Fibroblast of the aortic adventitia (primary cell): ENCODE data around the gene EXOC3. TPM values are rescaled to one million over a fixed set of nuclear protein-coding genes. Genes with fewer than 3 reads are reported as not detected.

ENCODE experiments used
- DNase-seq: peaks from one replicate; pipeline ENCODE4 v3.0.0-alpha.2; 2010; ENCODE audit warnings: low read depth
- H3K4me3 ChIP-seq: 2 replicates; pipeline ENCODE4 v1.5.1; 2011; ENCODE audit warnings: low read depth, mild to moderate bottlenecking, control low read depth, low read length, moderate library complexity
- total RNA-seq: library from RNA; depleted of rRNA; stranded (reverse); fragments of >200 nt; gene quantifications from 2 replicates; pipeline ENCODE4 v1.2.3, GENCODE V29; 2012; ENCODE audit warnings: low replicate concordance
- TF ChIP-seq, protein P1 (sequence below): IDR thresholded peaks from 2 replicates; pipeline ENCODE4 v1.5.1; 2011; ENCODE audit warnings: mild to moderate bottlenecking, low read length, control low read depth, inconsistent platforms; ENCODE audit not compliant: insufficient read depth

EXOC3 gene
- total RNA-seq, 1 donor, result 39.8 TPM

DNA sequence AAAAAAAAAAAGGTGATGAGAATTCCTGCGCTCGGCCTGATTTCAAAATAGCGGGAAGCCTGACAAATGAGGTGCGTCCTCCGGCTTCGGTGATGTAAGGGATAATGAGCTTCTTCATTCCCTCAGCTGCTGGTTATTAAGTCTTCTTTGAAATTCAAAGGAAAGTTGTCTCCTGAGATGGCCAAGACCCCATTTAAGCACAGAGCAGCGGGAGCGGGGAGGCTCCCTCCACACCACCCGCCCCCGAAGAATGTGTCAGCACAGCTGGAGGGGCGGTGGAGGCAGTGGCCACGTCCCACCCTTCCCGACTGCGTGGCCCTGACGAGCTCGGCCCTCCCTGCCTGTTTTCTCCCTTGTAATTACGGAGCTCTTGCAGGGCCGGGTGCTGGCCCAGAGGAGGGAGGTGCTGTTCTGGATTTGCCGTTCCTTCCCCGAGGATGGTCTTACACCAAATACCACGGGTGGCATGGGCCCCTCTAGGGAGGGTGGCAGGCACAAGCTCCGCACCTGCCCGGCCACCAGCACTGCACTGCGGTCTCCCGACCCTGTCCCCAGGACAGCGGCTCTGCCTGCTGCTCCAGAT is 50.2 kb downstream of the EXOC3 start:
- no peak overlapping the region for H3K4me3 ChIP-seq
- DNase-seq, result peak; percentile 4
- TF ChIP-seq, protein P1, sequence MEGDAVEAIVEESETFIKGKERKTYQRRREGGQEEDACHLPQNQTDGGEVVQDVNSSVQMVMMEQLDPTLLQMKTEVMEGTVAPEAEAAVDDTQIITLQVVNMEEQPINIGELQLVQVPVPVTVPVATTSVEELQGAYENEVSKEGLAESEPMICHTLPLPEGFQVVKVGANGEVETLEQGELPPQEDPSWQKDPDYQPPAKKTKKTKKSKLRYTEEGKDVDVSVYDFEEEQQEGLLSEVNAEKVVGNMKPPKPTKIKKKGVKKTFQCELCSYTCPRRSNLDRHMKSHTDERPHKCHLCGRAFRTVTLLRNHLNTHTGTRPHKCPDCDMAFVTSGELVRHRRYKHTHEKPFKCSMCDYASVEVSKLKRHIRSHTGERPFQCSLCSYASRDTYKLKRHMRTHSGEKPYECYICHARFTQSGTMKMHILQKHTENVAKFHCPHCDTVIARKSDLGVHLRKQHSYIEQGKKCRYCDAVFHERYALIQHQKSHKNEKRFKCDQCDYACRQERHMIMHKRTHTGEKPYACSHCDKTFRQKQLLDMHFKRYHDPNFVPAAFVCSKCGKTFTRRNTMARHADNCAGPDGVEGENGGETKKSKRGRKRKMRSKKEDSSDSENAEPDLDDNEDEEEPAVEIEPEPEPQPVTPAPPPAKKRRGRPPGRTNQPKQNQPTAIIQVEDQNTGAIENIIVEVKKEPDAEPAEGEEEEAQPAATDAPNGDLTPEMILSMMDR, result no peak

DNA sequence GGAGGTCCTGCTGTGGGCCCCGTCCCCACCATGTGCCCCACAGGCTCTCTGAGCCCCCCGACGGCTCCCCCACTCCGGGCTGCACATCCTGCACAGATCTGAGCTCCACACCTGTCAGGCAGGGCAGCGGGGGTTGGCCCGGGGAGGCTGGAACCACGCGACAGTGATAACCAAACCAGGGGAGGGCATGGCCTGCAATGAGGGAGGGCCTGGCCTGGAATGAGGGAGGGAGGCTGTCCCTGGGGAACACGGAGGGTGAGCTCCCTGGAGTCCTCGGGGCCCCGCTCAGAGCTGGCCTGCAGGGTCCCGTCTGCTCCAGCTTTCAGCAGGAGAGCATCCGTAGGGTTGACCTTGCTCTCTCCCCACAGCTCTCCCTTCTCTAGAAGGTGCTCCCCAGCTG is 50.8 kb downstream of the EXOC3 start:
- DNase-seq, result no peak
- TF ChIP-seq, protein P1, result no peak
- H3K4me3 ChIP-seq, result no peak overlapping the region

DNA sequence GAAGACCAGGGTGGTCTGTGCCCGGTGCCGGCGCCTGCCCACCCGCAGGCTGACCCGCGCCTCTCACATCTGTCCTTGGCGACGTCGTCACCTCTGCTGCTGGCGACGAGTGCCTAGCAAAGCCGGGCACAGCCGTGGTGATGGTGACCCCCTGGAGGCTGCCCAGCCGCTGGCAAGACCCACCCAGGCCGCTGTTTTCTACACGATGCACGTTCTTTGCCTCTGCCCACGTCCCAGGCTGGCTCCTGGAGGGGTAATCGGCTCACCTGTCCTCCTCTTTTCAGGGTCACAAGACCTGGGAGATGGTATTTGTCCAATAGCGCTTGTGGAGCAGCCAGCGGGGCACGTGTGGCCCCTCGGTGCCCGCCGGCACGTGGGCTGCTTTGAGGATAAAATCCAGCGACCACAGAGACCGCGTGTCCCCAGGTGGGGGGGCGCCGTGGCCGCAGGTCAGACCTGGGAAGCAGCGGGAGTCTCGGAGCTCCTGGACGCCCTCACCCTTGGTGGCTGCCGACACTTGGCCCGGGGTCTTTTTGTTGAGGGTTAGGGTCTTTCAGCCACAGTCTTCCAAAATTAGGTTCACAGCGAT is 51.8 kb downstream of the EXOC3 start:
- TF ChIP-seq, protein P1, result no peak
- DNase-seq, result no peak
- no peak overlapping the region for H3K4me3 ChIP-seq

DNA sequence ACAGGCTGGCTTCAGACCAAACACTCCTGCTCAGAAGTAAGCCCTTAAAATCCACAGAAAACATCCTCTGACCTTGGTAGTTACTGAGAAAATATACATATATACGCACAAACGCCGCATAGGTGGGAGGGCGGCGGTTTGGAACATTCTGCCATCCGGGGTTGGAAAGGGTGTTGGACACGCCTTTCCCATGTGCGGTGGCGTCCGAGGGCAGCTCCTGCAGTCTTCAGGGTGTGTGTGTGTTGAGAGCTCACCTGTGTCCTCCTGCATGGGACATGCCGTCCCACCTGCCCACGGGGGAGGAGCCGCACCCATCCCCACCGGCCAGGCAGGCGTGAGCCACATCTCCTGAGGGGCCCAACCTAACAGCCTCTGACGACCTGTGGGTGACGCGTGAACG is 53.1 kb downstream of the EXOC3 start:
- DNase-seq, result no peak
- no peak overlapping the region for H3K4me3 ChIP-seq
- TF ChIP-seq, protein P1, result no peak

DNA sequence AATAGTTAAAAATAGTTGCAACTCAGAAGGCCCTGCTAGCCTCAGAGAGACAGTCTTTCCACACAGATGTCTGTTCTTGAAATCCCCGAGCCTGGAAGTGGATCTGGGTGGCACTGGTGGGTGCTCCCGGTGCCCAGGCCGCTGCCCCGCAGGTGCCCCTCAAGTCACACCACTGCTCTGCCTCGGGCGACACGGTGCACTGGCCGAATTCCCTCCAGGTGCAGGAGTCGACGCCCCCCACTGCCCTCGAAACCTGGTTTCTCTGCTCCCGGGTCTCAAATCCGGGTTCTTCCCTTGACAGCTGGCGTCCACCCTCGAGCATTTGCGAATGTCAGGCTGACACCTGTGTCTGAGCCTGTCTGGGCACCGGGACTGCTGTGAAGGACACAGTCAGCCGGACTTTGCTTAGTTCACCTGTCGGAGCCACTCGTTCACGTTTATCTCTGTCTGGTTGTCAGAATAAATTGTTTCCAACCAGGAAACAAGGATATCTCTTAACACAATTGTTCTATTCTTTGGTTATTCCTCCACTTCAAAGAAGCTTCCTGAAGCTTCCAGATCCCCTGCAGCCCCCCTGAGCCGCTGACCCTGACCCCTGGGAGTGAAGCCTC is 54.2 kb downstream of the EXOC3 start:
- no peak overlapping the region for H3K4me3 ChIP-seq
- DNase-seq, result no peak
- TF ChIP-seq, protein P1, result no peak

DNA sequence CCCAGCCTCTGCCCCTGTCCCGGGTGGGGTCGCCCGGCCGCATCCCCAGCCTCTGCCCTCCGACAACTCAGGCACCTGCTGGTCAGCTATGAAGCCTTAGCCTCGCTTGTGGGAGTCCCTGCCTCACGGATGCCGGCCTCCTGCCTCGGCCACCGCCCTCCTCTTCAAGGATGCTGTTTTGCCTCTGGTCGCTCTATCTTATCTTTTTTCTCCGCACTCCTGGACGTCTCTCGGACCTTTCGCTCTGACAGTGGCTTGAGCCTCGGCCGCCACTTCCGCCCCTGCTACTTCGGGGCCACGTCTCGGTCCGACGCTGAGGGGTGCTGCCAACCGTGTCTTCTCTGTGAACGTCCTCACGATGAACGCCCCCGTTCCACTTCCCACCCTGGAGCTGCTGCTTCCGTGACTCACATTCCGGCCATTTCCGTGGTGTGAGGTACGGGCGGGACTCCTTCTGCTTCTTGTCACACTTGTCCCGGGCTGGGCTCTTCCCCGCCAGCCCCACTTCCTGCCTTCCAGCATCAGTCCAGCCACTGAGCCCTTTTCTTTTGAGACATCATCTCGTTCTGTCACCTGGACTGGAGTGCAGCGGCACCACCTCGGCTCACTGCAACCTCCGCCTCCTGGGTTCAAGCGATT is 55.0 kb downstream of the EXOC3 start:
- no peak for DNase-seq
- H3K4me3 ChIP-seq, result no peak overlapping the region
- TF ChIP-seq, protein P1, result no peak
